Stimulated activated effector memory CD8-positive, alpha-beta T cell treated with anti-CD3 and anti-CD28 coated beads, Interleukin-12 subunit alpha, Interleukin-12 subunit beta, amount 100 ng/mL, for 72 hours (primary cell): ENCODE results near the gene MXRA8.
"Not testable (repeated sequence)": the region's sequence is repeated elsewhere in the genome, so short reads cannot be mapped to it uniquely, and the experiment has no call there.

Experiments
- ATAC-seq: fragments of 150-1000 bp; cut with Tn5 transposase; 2 replicates; pipeline ENCODE4 v1.10.0; 2021
- DNase-seq, 2 donors: peaks; one replicate each; pipeline ENCODE4 v3.0.0; 2021 to 2022; ENCODE audit warnings: low spot score in 2 of 2
- H3K27ac Mint-ChIP-seq: one replicate; pipeline ENCODE4 v1.8.0; 2022; ENCODE audit warnings: mild to moderate bottlenecking, mixed read lengths
- H3K36me3 Mint-ChIP-seq: one replicate; pipeline ENCODE4 v1.8.0; 2022; ENCODE audit warnings: mild to moderate bottlenecking, mixed read lengths
- H3K4me1 Mint-ChIP-seq: one replicate; pipeline ENCODE4 v1.8.0; 2022; ENCODE audit warnings: mixed read lengths
- H3K4me3 Mint-ChIP-seq: one replicate; pipeline ENCODE4 v1.8.0; 2022; ENCODE audit warnings: mild to moderate bottlenecking, mixed read lengths
- H3K9me3 Mint-ChIP-seq: one replicate; pipeline ENCODE4 v1.8.0; 2022; ENCODE audit warnings: mixed read lengths

MXRA8 gene

GRCh38 chr1:1318777-1319645, 39.3 kb downstream of the MXRA8 start:
- H3K4me3 Mint-ChIP-seq: no peak overlapping the region
- H3K27ac Mint-ChIP-seq: peak overlapping the region; percentile 78
- no peaks in the 10 kb centered on the region for H3K9me3 Mint-ChIP-seq
- ATAC-seq (no peak), DNase-seq (no peak)
- H3K36me3 Mint-ChIP-seq: peaks cover 65% of the 10 kb centered on the region
- peaks cover 27% of the 10 kb centered on the region for H3K4me1 Mint-ChIP-seq

- no peak overlapping the region for H3K4me3 Mint-ChIP-seq
- ATAC-seq: no peak
- no peaks in the 10 kb centered on the region for H3K9me3 Mint-ChIP-seq
- peaks cover 24% of the 10 kb centered on the region for H3K4me1 Mint-ChIP-seq
- DNase-seq: no peak
- H3K36me3 Mint-ChIP-seq: peaks cover 73% of the 10 kb centered on the region
- H3K27ac Mint-ChIP-seq: no peak overlapping the region
Observed at GRCh38 chr1:1318131-1318652, 40.2 kb downstream of the MXRA8 start.

- Mint-ChIP-seq H3K4me3 (no peak overlapping the region), H3K4me1 (peaks cover 16% of the 10 kb centered on the region), H3K36me3 (peaks cover 79% of the 10 kb centered on the region), H3K27ac (no peak overlapping the region), H3K9me3 (no peaks in the 10 kb centered on the region)
- DNase-seq: no peak
- no peak for ATAC-seq
Observed at GRCh38 chr1:1317420-1317819, 40.9 kb downstream of the MXRA8 start.

- H3K27ac Mint-ChIP-seq, DNase-seq, ATAC-seq, H3K9me3 Mint-ChIP-seq, H3K4me3 Mint-ChIP-seq: not testable (repeated sequence)
- Mint-ChIP-seq H3K36me3 (peaks cover 79% of the 10 kb centered on the region), H3K4me1 (peaks cover 10% of the 10 kb centered on the region)
Observed at GRCh38 chr1:1316199-1316598, 42.2 kb downstream of the MXRA8 start.

GRCh38 chr1:1315435-1315954, 42.9 kb downstream of the MXRA8 start:
- H3K9me3 Mint-ChIP-seq: no peaks in the 10 kb centered on the region
- H3K4me3 Mint-ChIP-seq: no peak overlapping the region
- DNase-seq: no peak
- H3K36me3 Mint-ChIP-seq: peaks cover 81% of the 10 kb centered on the region
- ATAC-seq: no peak
- H3K27ac Mint-ChIP-seq: no peak overlapping the region
- H3K4me1 Mint-ChIP-seq: peaks cover 10% of the 10 kb centered on the region

- H3K4me3 Mint-ChIP-seq: no peak overlapping the region
- H3K36me3 Mint-ChIP-seq: peaks cover 82% of the 10 kb centered on the region
- ATAC-seq (no peak), DNase-seq (no peak)
- peak overlapping the region; percentile 54 for H3K27ac Mint-ChIP-seq
- peaks cover 10% of the 10 kb centered on the region for H3K4me1 Mint-ChIP-seq
- no peaks in the 10 kb centered on the region for H3K9me3 Mint-ChIP-seq
Observed at GRCh38 chr1:1314678-1315335, 43.5 kb downstream of the MXRA8 start.

GRCh38 chr1:1314237-1314586, 44.1 kb downstream of the MXRA8 start:
- Mint-ChIP-seq H3K27ac (no peak overlapping the region), H3K4me3 (no peak overlapping the region), H3K36me3 (peaks cover 82% of the 10 kb centered on the region), H3K9me3 (no peaks in the 10 kb centered on the region), H3K4me1 (peaks cover 10% of the 10 kb centered on the region)
- DNase-seq (no peak), ATAC-seq (no peak)

- DNase-seq (no peak), ATAC-seq (no peak)
- peaks cover 10% of the 10 kb centered on the region for H3K4me1 Mint-ChIP-seq
- H3K27ac Mint-ChIP-seq: no peak overlapping the region
- peaks cover 79% of the 10 kb centered on the region for H3K36me3 Mint-ChIP-seq
- no peaks in the 10 kb centered on the region for H3K9me3 Mint-ChIP-seq
- H3K4me3 Mint-ChIP-seq: no peak overlapping the region
Observed at GRCh38 chr1:1313500-1314236, 44.7 kb downstream of the MXRA8 start.

- no peaks in the 10 kb centered on the region for H3K9me3 Mint-ChIP-seq
- no peak overlapping the region for H3K4me3 Mint-ChIP-seq
- peaks cover 10% of the 10 kb centered on the region for H3K4me1 Mint-ChIP-seq
- DNase-seq (no peak), ATAC-seq (no peak)
- H3K27ac Mint-ChIP-seq: peak overlapping the region; percentile 64
- peaks cover 69% of the 10 kb centered on the region for H3K36me3 Mint-ChIP-seq
Observed at GRCh38 chr1:1312450-1313314, 45.7 kb downstream of the MXRA8 start.

GRCh38 chr1:1311107-1312104, 46.9 kb downstream of the MXRA8 start:
- Mint-ChIP-seq H3K27ac (no peak overlapping the region), H3K4me3 (no peak overlapping the region), H3K36me3 (peaks cover 63% of the 10 kb centered on the region), H3K9me3 (no peaks in the 10 kb centered on the region), H3K4me1 (peaks cover 19% of the 10 kb centered on the region)
- ATAC-seq (no peak), DNase-seq (no peak)

GRCh38 chr1:1310476-1311053, 47.8 kb downstream of the MXRA8 start:
- H3K36me3 Mint-ChIP-seq: peaks cover 60% of the 10 kb centered on the region
- ATAC-seq (no peak), DNase-seq (no peak)
- peaks cover 27% of the 10 kb centered on the region for H3K4me1 Mint-ChIP-seq
- H3K4me3 Mint-ChIP-seq: peak overlapping the region; percentile 78
- no peaks in the 10 kb centered on the region for H3K9me3 Mint-ChIP-seq
- H3K27ac Mint-ChIP-seq: no peak overlapping the region

- H3K27ac Mint-ChIP-seq: peak overlapping the region; percentile 40
Observed at GRCh38 chr1:1310109-1310385, 48.3 kb downstream of the MXRA8 start.

GRCh38 chr1:1309251-1310108, 48.9 kb downstream of the MXRA8 start:
- Mint-ChIP-seq H3K9me3 (no peaks in the 10 kb centered on the region), H3K4me3 (peak overlapping the region; percentile 78), H3K4me1 (peaks cover 26% of the 10 kb centered on the region), H3K36me3 (peaks cover 49% of the 10 kb centered on the region), H3K27ac (peak overlapping the region; percentile 40)
- ATAC-seq (no peak), DNase-seq (peak in 1 of 2 donors; percentile 67)

More at GRCh38 chr1:1310109-1310385, 48.3 kb downstream of the MXRA8 start:
- ATAC-seq (no peak), DNase-seq (no peak)
- Mint-ChIP-seq H3K36me3 (peaks cover 55% of the 10 kb centered on the region), H3K4me1 (peaks cover 31% of the 10 kb centered on the region), H3K9me3 (no peaks in the 10 kb centered on the region), H3K4me3 (peak overlapping the region; percentile 78)
